22Rv1 (cell line): ENCODE results near the gene ALDOC.

Experiments
- CTCF ChIP-seq: fragments of 450-650 bp; IDR thresholded peaks from 2 replicates; pipeline ENCODE4 v1.5.1; 2017; ENCODE audit warnings: mild to moderate bottlenecking
- ZFX ChIP-seq: fragments of 450-650 bp; IDR thresholded peaks from 2 replicates; pipeline ENCODE4 v1.6.1; 2017; ENCODE audit warnings: antibody characterized with exemption, borderline replicate concordance

- no peak for TF ChIP-seq CTCF
- no peak for TF ChIP-seq ZFX
Measured at GRCh38 chr17:28624148-28624547, 47.5 kb upstream of the ALDOC start.
